BE2C (cell line): ENCODE results near the gene NTRK1.

ENCODE experiments used
- DNase-seq: peaks from one replicate; pipeline ENCODE4 v3.0.0-alpha.2; 2020
- H3K27me3 ChIP-seq: fragments of 250-450 bp; sonication (Bioruptor Pico); 2 replicates; pipeline ENCODE4 v1.5.1; 2020; ENCODE audit warnings: mild to moderate bottlenecking
- H3K36me3 ChIP-seq: fragments of 250-450 bp; sonication (Bioruptor Pico); 2 replicates; pipeline ENCODE4 v1.5.1; 2020; ENCODE audit warnings: mild to moderate bottlenecking
- H3K4me1 ChIP-seq: fragments of 250-450 bp; sonication (Bioruptor Pico); 2 replicates; pipeline ENCODE4 v1.5.1; 2020
- H3K4me3 ChIP-seq: 2 replicates; pipeline ENCODE4 v1.5.1; 2011; ENCODE audit warnings: low read depth, low read length
- H3K9me3 ChIP-seq: fragments of 250-450 bp; sonication (Bioruptor Pico); 2 replicates; pipeline ENCODE4 v1.5.1; 2020
- CTCF ChIP-seq: IDR thresholded peaks from 2 replicates; pipeline ENCODE4 v1.5.1; 2012; ENCODE audit warnings: mild to moderate bottlenecking, low read depth, low read length

Gene NTRK1

GRCh38 chr1:156921053-156921529, 60.4 kb downstream of the NTRK1 start:
- Histone ChIP-seq H3K4me1 (peaks cover 6% of the 10 kb centered on the region), H3K9me3 (no peaks in the 10 kb centered on the region), H3K36me3 (no peaks in the 10 kb centered on the region), H3K4me3 (no peak overlapping the region), H3K27me3 (no peaks in the 10 kb centered on the region)
- TF ChIP-seq CTCF: no peak
- DNase-seq: no peak

DNA sequence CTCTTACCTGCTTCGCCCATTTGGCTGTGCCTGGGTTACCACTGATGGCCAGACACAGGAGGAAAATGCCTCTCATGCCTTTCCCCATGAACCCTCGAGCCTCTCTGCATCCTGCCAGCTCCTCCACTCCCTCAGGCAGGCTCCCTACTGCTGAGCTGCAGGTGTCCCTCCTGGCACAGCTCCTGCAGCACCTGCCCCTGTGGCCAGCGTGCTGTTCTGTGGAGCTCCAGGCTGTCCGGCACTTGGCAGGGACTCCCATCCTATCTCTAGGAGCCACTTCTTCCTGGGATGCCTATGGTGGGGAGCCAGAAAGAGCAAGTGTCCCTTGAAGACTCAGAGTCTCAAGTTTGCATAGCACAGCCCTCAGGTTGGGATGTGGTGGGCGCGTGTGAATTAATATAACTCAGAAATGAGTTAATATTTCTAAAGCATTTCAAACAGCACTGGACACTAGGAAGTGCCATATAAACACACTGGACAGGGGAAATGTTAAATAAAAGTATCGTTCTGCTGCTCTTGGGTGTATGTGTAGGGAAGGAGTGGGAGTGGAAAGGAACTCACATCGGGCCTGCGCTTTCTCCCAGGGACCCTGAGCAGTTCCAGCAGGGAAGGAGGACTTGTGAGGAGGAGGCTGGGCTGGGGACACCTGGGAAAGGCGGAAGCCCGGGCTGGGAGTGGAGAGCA, 62.5 kb downstream of the NTRK1 start:
- no peak for DNase-seq
- H3K27me3 ChIP-seq: no peaks in the 10 kb centered on the region
- H3K9me3 ChIP-seq: no peaks in the 10 kb centered on the region
- no peak overlapping the region for H3K4me3 ChIP-seq
- TF ChIP-seq CTCF: no peak
- H3K36me3 ChIP-seq: no peaks in the 10 kb centered on the region
- peaks cover 6% of the 10 kb centered on the region for H3K4me1 ChIP-seq

GRCh38 chr1:156923670-156924477, 63.2 kb downstream of the NTRK1 start:
- no peak for DNase-seq
- Histone ChIP-seq H3K27me3 (peaks cover under 1% of the 10 kb centered on the region; the same call in 1 of the 2 replicates), H3K4me3 (no peak overlapping the region), H3K9me3 (no peaks in the 10 kb centered on the region), H3K36me3 (no peaks in the 10 kb centered on the region), H3K4me1 (peaks cover 6% of the 10 kb centered on the region)
- TF ChIP-seq CTCF: no peak

DNA sequence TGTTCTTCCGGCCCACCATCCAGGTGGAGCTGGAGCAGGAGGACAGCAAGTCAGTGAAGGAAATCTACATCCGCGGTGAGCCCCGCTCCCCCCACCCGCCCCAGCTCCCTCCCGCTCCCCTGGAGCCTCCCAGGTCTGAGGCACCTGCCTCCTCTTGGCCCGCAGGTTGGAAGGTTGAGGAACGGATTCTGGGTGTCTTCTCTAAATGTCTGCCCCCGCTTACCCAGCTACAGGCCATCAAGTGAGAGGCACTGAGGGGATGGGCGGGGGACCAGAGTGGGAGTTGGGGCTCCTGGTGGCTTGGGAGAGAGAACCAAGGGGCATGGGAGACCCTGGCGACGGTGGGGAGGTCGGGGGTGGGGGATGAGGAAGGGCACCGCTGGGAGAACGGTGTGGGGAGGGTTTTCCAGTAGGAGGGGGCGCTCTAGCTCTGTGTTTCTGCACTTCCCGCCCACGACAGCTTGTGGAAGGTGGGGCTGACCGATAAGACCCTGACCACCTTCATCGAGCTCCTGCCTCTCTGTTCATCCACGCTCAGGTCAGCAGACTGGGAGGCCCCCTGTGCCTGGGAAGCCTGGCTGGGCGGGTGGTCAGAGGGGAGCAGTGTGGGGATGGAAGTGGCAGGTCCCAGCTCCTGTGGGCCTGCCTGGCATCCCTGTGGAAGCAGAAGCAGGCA, 64.0 kb downstream of the NTRK1 start:
- Histone ChIP-seq H3K9me3 (no peaks in the 10 kb centered on the region), H3K4me3 (no peak overlapping the region), H3K27me3 (peaks cover 2% of the 10 kb centered on the region; the same call in 1 of the 2 replicates), H3K4me1 (peaks cover 6% of the 10 kb centered on the region), H3K36me3 (no peaks in the 10 kb centered on the region)
- no peak for DNase-seq
- TF ChIP-seq CTCF: no peak

GRCh38 chr1:156925154-156926010, 64.7 kb downstream of the NTRK1 start:
- no peak for DNase-seq
- H3K36me3 ChIP-seq: no peaks in the 10 kb centered on the region
- peaks cover 2% of the 10 kb centered on the region; the same call in 1 of the 2 replicates for H3K27me3 ChIP-seq
- TF ChIP-seq CTCF: no peak
- H3K4me3 ChIP-seq: no peak overlapping the region
- H3K9me3 ChIP-seq: no peaks in the 10 kb centered on the region
- no peaks in the 10 kb centered on the region; the same call in 1 of the 2 replicates for H3K4me1 ChIP-seq
